ENCODE measurements around the gene CCL22.

DNA sequence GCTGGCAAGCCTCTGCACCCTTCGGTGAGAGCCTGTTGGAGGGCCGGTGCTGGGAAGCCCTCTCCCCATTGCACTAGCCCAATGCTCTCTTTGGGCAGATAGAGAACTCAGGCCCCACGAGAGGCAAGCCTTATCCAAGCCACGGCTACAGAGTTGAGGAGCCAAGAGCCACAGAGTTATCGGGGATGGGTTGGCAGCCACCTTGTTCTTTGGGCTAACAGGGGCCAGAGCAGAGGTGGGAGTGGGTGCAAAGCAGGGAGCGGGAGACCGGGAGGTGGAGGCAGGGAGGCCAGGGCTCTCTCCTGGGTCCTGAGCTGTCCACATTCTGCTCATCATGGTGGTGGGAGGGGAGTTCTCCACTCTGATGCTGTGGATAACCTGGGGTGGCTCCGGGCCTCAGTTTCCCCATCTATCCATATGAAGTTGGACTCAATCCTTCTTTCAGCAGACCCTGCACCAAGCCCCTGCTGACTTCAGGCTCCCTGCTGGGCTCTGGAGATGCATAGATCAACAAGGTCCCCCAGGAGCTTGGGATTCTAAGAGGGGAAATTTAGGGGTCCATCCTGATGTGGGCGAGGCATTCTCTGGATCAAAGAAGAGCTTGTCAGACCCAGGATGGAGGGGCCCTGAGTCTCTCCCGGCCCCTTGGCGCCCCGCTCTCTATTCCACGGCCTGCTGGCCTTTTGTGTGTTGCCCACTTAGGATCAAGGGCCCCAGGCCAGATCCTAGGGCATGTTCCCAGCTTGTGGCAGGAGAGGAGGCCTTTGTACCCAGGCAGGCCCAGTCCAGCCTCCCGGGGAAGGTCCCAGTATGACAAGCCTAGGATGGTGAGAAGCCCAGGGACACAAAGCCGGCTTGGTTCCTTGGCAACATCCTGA lies 13.2 kb downstream of the CCL22 start:
- TF ChIP-seq CTCF (IDR thresholded peaks at IDR 0.05): no peak
- TF ChIP-seq POLR2A (IDR thresholded peaks at IDR 0.05): no peak

Data from adrenal gland (tissue), 5 donors.